GM21390 (cell line): ENCODE data around the gene SYNGAP1.
"Not testable (repeated sequence)": the region's sequence is repeated elsewhere in the genome, so short reads cannot be mapped to it uniquely, and the experiment has no call there.

Experiments
- ATAC-seq: cut with Tn5 transposase; IDR thresholded peaks from one replicate; pipeline ENCODE4 v1.9.1; 2021; ENCODE audit not compliant: unreplicated experiment

Gene SYNGAP1

DNA sequence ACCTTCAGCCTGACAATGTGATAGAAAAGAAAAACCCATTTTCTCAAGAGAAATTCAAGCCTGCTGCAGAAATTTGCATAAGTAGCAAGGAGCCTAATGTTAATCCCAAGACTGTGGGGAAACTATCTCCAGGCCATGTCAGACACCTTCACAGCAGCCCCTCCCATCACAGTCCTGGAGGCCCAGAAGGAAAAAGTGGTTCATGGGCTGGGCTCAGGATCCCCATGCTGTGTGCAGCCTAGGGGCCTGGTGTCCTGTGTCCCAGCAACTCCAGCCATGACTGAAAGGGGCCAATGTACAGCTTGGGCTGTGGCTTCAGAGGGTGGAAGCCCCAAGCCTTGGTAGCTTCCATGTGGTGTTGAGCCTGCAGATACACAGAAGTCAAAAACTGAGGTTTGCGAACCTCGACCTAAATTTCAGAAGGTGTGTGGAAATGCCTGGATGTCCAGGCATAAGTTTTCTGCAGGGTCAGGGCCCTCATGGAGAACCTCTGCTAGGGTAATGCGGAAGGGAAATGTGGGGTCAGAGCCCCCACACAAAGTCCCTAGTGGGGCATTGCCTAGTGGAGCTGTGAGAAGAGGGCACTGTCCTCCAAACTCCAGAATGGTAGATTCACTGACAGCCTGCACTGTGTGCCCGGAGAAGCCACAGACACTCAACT, 46.3 kb downstream of the SYNGAP1 start:
- ATAC-seq = no peak

GRCh38 chr6:33467091-33467490, 47.2 kb downstream of the SYNGAP1 start:
- no peak for ATAC-seq

- ATAC-seq = no peak
Observed at GRCh38 chr6:33469661-33470060, 49.8 kb downstream of the SYNGAP1 start.

- ATAC-seq = no peak
Observed at GRCh38 chr6:33477864-33478263, 58.0 kb downstream of the SYNGAP1 start.

DNA sequence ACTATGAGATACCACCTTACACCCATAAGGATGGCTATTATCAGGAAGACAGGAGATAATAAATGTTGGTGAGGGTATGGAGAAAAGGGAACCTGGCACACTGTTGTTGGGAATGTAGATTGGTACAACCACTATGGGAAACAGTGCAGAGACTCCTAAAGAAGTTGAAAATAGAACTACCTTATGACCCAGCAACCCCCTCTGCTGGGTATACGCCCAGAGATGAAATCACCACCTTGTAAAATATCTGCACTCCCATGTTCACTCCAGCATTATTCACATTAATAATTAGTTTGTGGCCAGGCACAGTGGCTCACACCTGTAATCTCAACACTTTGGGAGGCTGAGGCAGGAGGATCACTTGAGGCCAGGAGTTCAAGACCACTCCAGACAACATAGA, 61.3 kb downstream of the SYNGAP1 start:
- no peak for ATAC-seq

GRCh38 chr6:33482620-33483019, 62.8 kb downstream of the SYNGAP1 start:
- not testable (repeated sequence) for ATAC-seq

DNA sequence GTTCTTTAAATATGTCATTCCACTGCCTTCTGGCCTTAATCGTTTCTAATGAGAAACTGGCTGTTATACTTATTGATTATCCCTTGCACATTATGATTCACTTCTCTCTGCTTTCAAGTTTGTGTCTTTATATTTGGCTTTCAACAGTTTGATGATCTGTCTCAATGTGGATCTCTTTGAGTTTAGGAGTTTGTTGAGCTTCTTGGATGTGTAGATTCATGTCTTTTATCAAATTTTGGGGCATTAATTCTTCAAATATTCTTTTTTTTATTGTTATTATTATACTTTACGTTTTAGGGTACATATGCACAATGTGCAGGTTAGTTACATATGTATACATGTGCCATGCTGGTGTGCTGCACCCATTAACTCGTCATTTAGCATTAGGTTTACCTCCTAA, 63.8 kb downstream of the SYNGAP1 start:
- no peak for ATAC-seq

GRCh38 chr6:33484673-33485262, 64.9 kb downstream of the SYNGAP1 start:
- not testable (repeated sequence) for ATAC-seq

GRCh38 chr6:33485680-33486079, 65.8 kb downstream of the SYNGAP1 start:
- not testable (repeated sequence) for ATAC-seq

- no peak for ATAC-seq
Observed at GRCh38 chr6:33488339-33488738, 68.5 kb downstream of the SYNGAP1 start.

DNA sequence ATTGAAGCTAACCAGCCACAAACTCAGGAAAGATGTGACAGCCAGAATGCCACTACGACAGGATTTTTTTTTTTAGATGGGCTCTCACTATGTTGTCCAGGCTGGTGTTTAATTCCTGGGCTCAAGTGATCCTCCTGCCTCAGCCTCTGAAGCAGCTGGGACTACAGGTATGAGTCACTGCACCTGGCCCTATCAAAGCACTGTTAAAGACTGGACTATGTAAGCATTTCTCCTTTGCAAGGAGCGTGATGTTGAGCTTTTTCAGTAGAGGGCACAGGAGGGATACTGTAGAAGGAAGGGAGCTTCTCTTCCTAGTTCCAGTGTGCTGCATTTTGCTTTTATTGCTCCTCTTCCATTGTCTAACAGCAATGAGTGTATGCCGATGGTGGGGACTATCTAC, 70.3 kb downstream of the SYNGAP1 start:
- no peak for ATAC-seq

GRCh38 chr6:33490621-33491020, 70.8 kb downstream of the SYNGAP1 start:
- ATAC-seq = no peak

DNA sequence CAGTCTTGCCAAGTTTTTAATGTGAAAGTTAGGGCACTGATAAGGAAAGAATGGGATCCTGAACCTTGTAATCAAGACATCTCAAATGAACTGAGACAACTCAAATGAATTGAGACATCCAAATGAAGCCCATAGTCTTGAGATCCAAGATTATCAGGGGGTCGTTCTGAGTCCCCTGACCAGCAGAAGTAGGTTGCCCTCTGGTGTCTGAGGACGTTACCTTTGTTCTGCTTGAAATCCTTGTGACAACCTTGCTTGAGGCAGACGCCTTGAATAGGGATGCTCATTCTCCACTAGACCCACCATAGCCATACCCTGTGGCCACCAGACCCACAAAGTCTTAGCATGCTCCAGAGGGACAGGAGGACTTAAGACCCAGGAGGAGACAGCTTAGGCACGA, 72.2 kb downstream of the SYNGAP1 start:
- ATAC-seq = no peak

DNA sequence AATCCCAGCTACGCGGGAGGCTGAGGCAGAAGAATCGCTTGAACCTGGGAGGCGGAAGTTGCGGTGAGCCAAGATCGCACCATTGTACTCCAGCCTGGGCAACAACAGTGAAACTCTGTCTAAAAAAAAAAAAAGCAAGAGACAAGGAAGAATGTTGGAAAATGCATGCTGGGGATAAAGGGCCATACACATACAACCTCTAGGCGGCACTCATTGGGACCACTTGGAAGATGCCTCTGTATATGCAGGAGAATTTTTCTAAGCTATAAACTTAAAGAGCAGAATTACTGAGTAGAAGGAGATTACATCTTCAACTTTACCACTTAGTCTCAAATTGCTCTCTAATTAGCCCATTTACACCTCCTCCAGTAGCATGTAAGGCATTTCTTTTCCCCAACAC, 77.3 kb downstream of the SYNGAP1 start:
- no peak for ATAC-seq

DNA sequence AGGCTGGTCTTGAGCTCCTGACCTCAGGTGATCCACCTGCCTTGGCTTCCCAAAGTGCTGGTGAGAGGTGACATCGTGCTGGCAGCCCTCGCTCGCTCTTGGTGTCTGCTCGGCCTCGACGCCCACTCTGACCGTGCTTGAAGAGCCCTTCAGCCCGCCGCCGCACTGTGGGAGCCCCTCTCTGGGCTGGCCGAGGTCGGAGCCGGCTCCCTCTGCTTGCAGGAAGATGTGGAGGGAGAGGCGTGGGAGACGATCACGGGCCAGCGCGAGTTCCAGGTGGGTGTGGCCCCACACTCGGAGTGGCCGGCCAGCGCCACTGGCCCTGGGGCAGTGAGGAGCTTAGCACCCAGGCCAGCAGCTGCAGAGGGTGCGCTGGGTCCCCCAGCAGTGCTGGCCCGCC, 82.6 kb downstream of the SYNGAP1 start:
- no peak for ATAC-seq

GRCh38 chr6:33504486-33504885, 84.6 kb downstream of the SYNGAP1 start:
- ATAC-seq = no peak
